Lower leg skin (tissue), 4 donors: ENCODE results near the gene ENOX2. TPM values are rescaled to one million over a fixed set of nuclear protein-coding genes. Genes with fewer than 3 reads are reported as not detected.

ENCODE experiments used
- DNase-seq, 2 donors: peaks; one replicate each; pipeline ENCODE4 v3.0.0-alpha.2; 2019; ENCODE audit warnings: low spot score in 2 of 2
- H3K4me3 ChIP-seq: fragments of 200-600 bp; sonication (generic); 2 replicates; pipeline ENCODE4 v1.5.1; 2017; ENCODE audit warnings: mild to moderate bottlenecking, low read depth; ENCODE audit not compliant: poor library complexity, severe bottlenecking
- CTCF ChIP-seq, 3 donors: fragments of 450-650 bp; IDR thresholded peaks; one replicate each; pipeline ENCODE4 v1.5.1; 2016; ENCODE audit warnings: antibody characterized with exemption in 3 of 3, mild to moderate bottlenecking in 3 of 3, moderate library complexity in 2 of 3
- POLR2A ChIP-seq, 2 donors: fragments of 450-650 bp; IDR thresholded peaks; one replicate each; pipeline ENCODE4 v1.6.1; 2016 to 2017; ENCODE audit warnings: antibody characterized with exemption in 2 of 2, mild to moderate bottlenecking in 1 of 2, moderate library complexity in 1 of 2
- WGBS, 2 donors: methylation state at CpG; one replicate each; pipeline ENCODE4 v1.1.5; 2018; 5-methylcytosine and 5-hydroxymethylcytosine counted together
- intact Hi-C: fragments of 100-400 bp; cut with DNase I; formaldehyde crosslinking; loops from one replicate; pipeline ENCODE4 v1.15.0; 2023; ENCODE audit warnings: low total_unique reads
- total RNA-seq, 4 donors: library from RNA; depleted of rRNA; stranded (reverse); fragments of >200 nt; gene quantifications; one replicate each; pipeline ENCODE4 v1.1.0, GENCODE V29; 2016

ENOX2 gene
- total RNA-seq, 4 donors from 2014 or later, result 6.5 to 9.5 (median 8.3) TPM

DNA sequence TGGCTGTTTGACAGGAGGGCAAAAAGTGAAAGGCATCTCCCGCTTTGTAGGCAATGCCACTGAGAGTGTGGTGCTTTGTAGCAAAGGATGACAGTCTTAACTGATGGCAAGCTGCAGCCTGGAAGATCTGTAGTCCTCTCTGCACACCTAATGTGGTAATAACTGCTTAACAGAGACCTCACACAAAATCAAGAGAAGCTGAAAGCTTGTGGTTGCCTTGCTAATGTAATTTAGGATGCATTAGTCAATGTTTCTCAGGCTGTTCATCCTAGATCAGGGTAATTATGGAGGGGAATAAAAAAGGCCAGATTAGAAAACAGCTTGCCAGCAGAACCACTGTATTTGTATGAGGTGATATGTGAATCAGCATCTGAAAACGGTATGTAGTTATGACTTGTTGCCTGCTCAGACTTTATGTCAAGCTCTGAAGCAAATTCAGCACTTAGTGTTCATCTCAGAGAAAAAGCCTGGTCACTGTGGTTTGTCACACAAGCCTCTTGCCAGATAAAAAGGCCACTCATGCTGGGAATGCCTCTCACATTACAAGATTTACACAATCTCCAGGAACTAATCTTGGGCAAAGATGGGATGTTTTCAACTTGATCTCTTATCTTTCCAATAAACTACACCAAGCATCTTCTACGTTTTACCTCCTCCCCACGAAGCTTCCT, 130.8 kb downstream of the ENOX2 start:
- DNase-seq, result no peak
- 63 to 74% methylated on average over 4 of the region's 4 CpGs for WGBS, 2 donors
- no peak overlapping the region for H3K4me3 ChIP-seq
- TF ChIP-seq CTCF (IDR thresholded peaks at IDR 0.05), result no peak
- TF ChIP-seq POLR2A (IDR thresholded peaks at IDR 0.05), result no peak
- intact Hi-C loops, result no loop called here

DNA sequence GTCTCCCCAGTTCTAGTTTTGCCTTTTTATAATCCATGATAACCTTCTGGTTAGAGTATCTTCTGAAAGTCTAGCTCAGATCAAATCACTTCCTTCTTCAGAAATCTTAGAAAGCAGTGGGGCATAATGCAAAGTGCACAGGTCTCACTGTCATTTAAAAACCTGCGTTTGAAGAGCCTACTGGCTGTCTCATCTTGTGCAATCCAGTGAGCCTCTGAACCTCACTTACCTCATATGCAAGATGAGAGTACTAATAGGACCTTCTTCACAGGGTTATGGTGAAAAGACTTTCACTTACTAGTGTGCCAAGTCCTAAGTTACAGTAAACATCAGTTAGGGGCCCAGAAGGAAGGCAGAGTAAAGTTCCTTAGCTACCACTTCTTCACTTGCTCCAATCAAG, 131.4 kb downstream of the ENOX2 start:
- no peak for DNase-seq
- H3K4me3 ChIP-seq, result no peak overlapping the region
- 55 to 89% methylated on average over 1 of the region's 1 CpG for WGBS, 2 donors
- intact Hi-C loops, result no loop called here
- TF ChIP-seq POLR2A (IDR thresholded peaks at IDR 0.05) (no peak), CTCF (IDR thresholded peaks at IDR 0.05) (no peak)

GRCh38 chrX:130771230-130771629, 131.8 kb downstream of the ENOX2 start:
- DNase-seq, result no peak
- WGBS, 2 donors, result 54 to 78% methylated on average over 2 of the region's 2 CpGs
- intact Hi-C loops, result no loop called here
- TF ChIP-seq POLR2A (IDR thresholded peaks at IDR 0.05) (no peak), CTCF (IDR thresholded peaks at IDR 0.05) (no peak)
- H3K4me3 ChIP-seq, result no peak overlapping the region

GRCh38 chrX:130770615-130771014, 132.4 kb downstream of the ENOX2 start:
- no peak overlapping the region for H3K4me3 ChIP-seq
- intact Hi-C loops, result no loop called here
- no peak for TF ChIP-seq POLR2A (IDR thresholded peaks at IDR 0.05)
- no peak for TF ChIP-seq CTCF (IDR thresholded peaks at IDR 0.05)
- DNase-seq, result no peak
- WGBS, 2 donors, result 43 to 57% methylated on average over 3 of the region's 3 CpGs

DNA sequence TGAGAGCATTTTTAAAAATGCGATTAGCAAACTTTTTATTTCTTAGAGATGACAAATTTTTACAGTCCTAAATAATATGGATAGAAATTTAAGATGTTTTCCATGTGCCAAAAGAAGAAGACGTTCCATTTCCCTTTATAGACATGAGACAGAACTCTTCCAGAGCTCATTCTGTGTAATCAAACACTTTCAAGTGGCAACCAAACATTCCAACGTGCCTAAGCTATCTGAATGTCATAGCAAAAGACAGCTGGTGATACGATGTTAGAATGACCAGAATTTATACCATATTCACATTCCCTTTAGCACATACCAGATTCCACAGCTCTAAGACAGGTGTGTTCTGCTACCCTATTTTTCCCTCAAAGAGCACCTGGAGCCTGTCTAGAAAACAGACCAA, 133.2 kb downstream of the ENOX2 start:
- DNase-seq, result no peak
- H3K4me3 ChIP-seq, result no peak overlapping the region
- WGBS, 2 donors, result 52 to 63% methylated on average over 4 of the region's 4 CpGs
- intact Hi-C loops, result no loop called here
- TF ChIP-seq POLR2A (IDR thresholded peaks at IDR 0.05) (no peak), CTCF (IDR thresholded peaks at IDR 0.05) (no peak)

- WGBS, 2 donors, result 91 to 100% methylated on average over 1 of the region's 1 CpG
- DNase-seq, result no peak
- intact Hi-C loops, result no loop called here
- no peak overlapping the region for H3K4me3 ChIP-seq
- TF ChIP-seq CTCF (IDR thresholded peaks at IDR 0.05), result no peak
- TF ChIP-seq POLR2A (IDR thresholded peaks at IDR 0.05), result no peak
These were observed 144.9 kb downstream of the ENOX2 start for GRCh38 chrX:130758072-130758471.
